GM21528 (cell line): ENCODE measurements around the gene MAPK14.

Experiments used
- ATAC-seq: cut with Tn5 transposase; IDR thresholded peaks from one replicate; pipeline ENCODE4 v1.9.1; 2021; ENCODE audit warnings: mild to moderate bottlenecking, moderate library complexity; ENCODE audit not compliant: unreplicated experiment, low FRiP score

MAPK14 gene

DNA sequence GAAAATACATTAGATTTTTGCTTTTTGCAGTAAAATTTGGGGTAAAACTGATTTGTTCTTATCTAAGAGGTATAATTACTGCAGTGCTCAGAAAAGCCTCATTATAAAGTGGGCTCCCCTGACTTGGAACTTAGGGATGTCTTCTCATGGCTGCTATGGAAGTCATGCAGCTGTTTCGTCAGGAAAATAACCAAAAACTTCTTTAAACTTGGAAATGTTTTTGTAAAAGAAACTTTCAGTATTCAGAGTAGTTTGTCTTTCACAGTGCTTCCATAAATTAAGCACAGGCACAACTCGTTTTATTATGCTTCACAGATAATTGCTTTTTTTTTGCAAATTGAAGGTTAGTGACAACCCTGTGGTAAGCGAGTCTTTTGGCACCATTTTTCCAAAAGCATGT, 6.8 kb downstream of the MAPK14 start:
- no peak for ATAC-seq

DNA sequence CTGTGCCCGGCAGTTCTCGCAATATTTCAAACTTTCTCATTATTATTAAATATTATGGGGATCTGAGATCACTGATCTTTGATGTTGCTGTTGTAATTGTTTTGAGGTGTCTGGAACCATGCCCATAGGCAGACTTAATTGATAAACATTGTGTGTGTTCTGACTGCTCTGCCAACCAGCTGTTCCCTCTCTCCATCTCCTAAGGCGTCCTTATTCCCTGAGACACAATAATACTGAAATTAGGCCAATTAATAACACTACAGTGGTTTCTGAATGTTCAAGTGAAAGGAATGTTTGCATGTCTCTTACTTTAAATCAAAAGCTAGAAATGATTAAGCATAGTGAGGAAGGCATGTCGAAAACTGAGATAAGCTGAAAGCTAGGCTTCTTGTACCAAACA, 7.6 kb downstream of the MAPK14 start:
- ATAC-seq = no peak

DNA sequence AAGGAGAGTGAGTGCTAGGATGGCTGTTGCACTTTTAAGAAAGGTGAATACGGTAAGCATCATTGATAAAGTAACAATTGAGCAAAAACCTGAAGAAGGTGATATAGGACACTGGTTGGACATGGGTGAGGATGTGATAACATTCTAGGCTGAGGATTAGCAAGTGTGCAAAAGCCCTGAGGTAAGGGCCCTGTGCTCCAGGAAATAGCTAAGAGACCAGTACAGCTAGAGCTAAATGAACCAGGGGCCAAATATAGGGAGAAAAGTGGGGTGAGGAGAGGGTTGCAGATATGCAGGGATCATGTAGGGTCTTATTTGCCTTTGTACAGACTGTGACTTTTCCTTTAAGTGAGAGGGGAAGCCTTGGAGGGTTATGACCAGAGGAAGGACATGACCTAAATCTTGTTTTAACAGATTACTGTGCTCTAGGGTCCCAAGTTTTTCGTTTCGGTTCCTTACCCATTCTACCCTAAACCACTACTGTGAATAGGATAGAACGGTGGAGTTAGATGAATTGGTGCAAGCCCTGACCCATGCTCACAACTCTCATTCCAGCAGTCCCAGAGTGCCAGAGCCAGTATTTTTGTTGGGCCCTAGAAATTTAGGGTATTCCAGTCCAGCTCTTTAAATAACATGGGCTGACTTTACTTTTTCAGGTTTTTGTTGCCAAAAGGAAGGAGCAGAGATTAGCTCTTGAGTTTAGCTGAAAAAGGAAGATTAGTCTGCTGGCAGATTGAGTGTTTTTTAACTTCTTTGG, 10.7 kb downstream of the MAPK14 start:
- ATAC-seq = no peak

DNA sequence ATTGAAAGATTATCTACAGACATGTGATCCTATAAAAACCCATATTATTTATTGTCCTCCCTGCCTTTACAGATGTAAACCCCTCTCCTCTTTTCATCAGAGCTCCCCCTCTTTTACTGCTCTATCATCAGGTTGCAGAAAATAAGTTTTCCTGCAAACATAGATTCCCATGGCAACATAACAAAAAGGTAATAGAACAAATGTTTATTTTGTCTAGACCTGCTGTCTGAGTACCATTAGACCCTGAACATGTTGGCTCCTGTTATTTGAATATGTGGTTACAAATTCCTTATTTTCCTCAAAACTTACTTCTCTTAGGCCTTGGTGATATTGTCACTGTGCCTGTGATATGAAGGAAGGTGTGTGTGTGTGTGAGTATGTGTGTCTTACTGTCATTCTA, 11.5 kb downstream of the MAPK14 start:
- no peak for ATAC-seq

DNA sequence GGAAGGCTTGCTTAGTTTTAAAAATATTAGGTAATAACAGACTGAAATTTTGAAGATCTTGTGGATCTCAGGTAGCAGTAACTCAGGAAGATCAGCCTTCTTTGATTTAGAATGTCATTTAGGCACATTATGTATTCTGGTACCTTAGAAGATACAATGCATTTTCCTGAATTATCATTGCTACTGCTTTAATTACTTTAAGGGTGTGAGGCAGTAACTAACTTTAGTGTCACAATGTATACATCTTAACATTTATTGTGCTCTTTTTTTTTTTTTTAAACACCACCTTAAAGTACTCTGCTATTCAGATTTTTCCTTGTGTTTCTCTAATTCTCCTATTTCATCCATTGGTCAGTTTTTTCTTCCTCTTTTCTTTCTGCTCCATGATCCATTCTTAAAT, 13.3 kb downstream of the MAPK14 start:
- ATAC-seq = no peak

DNA sequence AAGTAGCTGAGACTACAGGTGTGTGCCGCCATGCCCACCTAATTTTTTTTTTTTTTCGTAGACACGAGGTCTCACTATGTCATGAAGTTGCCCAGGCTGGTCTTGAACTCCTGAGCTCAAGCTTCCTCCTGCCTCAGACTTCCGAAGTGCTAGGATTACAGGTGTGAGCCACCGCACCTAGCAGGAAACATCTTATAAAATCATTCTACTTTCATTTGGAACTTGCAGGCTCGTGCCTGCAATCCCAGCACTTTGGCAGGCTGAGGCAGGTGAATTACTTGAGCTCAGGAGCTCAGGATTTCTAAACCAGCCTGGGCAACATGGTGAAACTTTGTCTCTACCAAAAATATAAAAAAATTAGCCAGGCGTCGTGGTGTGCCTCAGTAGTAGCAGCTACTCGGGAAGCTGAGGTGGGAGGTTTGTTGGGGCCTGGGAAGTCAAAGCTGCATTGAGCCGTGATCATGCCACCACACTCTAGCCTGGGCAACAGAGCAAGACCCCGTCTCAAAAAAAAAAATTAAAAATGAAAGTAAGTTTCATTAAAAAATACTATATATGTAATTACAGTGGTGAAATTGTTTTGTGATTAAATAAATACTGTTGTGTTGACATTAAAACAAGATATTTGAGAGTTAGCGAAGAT, 15.1 kb downstream of the MAPK14 start:
- ATAC-seq = no peak

DNA sequence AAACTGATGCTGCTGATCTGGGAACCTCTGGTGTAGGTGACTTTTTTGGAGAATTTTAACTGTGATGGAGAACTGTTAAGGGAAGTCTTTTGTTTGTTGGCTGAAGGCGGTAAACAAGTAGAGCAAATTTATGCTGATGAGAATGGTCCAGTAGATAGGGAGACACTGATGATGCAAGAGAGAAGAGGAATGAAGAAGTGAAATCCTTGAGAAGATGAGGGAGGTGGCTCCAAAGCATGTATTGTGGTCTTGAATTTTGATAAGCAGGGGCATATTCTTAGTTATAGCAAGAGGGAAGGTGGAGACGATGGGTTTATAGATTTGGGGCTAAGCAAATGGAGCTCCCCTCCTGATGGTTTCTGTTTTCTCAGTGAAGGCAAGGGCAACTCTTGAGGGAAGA, 22.0 kb downstream of the MAPK14 start:
- no peak for ATAC-seq

DNA sequence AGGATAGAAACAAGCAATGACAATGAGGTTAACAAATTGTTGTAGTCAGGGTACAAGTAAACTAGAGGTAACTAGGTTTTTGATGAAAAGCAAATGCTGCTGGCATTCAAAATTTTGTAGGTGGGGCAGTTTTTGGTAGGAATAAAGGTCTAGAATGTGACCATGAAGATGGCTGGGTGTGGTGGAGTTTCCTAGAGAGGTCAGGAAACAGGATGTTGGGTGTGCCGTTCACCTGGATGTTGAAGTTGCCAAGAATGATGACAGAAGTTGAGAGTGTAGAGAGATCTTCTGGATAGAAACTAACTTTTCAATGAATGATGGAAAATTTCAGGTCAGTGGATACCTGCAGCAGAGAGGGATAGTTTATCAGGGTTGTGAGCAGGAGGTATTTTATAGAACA, 22.7 kb downstream of the MAPK14 start:
- ATAC-seq = no peak

DNA sequence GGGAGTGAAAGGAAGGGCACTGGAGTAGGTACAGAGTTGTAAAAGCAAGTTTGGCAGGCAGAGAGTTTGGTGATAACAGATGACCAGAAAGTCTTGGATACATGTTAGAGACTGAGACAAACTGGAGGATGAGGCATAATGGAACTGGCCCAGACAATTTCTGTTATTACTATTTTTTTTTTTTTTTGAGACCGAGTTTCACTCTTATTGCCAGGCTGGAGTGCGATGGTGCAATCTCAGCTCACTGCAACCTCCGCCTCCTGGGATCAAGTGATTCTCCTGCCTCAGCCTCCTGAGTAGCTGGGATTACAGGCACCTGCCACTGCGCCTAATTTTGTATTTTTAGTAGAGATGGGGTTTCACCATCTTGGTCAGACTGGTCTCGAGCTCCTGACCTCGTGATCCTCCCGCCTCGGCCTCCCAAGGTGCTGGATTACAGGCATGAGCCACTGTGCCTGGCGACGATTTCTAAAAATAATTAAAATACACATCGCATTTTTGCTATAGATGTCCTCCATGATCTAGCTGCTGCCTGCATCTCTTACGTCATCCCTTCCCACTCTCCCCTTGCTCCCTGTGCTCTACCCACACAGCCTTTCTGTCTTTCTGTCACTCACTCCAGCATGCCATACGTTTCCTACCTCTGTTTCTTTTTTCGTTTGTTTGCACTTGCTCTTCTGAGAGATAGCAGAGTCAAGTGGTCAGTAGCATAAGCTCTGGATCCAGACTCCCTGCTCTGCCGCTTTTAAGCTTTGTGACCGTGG, 23.5 kb downstream of the MAPK14 start:
- no peak for ATAC-seq

DNA sequence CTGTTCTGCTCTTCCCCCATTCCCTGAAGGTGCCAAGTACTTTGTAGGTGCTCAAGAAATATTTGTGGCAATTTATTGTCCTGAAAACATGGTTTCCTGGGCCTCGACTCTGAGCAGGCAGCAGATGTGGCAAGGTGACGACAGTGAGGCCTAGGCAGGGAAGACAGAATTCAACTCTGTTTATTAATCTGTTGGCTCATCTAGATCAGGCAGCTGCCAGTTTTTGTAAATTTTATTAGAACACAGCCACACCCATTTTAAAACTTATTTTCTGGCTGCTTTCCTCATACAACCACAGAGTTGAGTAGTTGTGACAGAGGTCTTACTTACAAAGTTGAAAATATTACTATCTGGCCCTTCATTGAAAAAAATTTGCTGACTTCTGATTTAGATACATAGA, 24.5 kb downstream of the MAPK14 start:
- ATAC-seq = no peak

DNA sequence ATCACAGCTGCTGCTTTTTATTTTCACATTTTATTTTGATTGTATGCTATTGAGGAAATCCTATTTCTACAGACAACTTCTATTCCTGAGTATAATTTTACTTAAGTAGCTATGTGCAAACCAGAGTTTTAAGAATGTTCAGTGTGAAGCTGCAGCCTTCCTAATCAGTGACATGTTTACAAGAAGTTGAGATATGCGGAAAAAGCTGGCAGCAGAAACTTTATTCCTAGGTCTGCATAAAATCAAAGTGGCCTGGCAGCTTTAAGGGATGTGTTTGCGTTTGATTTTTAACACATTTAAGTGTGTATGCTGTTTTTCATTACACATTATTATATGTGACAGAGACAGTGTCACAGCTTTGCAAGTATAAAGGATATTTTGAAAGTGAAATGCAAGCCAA, 26.3 kb downstream of the MAPK14 start:
- ATAC-seq = no peak

DNA sequence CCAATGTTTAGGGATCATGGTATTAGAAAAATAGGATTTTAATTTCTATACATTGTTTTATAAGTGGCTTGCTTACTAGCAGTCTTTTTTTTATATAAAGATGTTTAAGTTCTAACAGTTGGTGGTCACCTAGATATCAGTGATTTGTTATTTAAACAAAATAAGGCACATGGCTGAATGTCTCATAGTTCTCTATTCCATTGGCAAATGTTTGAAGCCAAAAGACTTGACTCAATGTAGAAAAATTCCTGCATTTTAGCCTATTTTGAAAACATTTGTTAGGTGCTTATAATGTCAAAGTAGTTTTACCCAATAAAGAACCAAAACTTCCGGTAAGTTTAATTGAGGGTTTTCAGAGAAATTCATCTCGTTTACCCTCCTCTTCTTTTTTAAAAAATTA, 26.8 kb downstream of the MAPK14 start:
- ATAC-seq = no peak

DNA sequence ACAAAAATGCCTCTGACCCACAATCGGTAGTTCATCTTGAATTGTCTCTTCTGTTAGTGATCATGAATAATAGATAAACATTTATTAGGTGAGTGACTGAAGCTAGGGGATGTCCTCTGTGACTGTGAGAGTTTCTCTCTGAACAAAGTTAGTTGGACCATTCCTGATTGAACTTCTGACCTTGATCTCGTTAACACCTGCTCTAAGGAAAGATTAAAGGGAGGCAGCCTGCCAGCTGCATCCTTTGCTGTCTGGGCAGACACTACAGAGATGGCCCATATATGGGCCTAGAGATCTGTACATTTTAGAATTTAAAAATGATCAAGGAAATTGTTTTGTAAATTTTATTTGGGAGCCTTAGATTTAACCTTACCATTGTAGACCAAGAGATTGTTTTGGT, 27.3 kb downstream of the MAPK14 start:
- ATAC-seq = no peak

DNA sequence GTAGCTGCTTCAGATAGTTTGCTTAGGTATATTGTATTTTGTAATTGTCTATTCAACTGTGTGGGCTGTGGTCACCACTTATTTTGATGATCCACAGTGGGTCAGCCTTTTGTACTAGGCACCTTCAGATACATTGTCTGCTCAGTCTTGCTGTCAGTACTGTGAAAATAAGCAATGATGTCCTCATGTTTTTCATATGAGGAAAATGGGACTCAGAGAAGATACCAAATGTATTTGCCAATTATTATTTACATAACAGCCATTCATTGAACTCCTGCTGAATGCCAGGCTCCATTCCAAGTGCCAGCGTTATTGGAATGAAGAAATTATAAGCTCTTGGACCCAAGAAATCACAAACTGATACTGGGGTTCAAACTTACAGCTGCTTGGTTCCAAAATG, 28.6 kb downstream of the MAPK14 start:
- no peak for ATAC-seq

DNA sequence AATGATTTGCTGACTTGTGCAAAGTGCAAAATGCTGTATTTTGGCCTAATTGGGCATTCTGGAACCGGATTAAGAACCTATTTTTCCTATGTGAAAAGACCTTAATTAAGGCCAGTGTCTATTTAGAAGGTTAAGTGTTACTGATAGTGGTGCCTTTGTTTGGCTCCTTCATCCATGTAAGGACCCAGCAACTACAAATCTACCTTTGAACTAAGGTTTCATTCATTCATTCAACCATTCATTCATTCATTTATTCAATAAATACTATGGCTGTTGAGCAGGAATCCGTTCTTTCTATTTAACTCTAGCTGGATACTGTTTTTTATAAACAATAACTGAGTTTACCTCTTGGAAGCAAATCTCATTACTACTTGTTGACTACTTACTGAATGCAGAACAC, 33.6 kb downstream of the MAPK14 start:
- no peak for ATAC-seq

DNA sequence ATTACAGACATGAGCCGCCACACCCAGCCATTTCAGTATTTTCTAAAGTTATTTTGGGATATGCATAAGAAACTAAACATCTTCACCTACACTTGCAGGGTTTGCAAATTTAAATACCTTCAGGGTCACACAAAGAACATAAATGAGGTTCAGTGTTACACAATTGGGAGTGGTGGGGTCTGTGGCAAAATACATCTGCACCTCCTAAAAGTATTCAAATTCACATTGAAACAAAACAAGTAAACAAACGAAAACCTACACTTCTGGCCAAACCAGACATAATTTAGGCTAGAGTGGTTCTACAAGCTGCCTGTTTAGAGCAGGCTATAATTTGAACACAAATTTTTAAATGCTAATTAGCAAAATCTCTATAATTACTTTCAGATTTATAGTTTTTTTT, 34.6 kb downstream of the MAPK14 start:
- ATAC-seq = no peak

DNA sequence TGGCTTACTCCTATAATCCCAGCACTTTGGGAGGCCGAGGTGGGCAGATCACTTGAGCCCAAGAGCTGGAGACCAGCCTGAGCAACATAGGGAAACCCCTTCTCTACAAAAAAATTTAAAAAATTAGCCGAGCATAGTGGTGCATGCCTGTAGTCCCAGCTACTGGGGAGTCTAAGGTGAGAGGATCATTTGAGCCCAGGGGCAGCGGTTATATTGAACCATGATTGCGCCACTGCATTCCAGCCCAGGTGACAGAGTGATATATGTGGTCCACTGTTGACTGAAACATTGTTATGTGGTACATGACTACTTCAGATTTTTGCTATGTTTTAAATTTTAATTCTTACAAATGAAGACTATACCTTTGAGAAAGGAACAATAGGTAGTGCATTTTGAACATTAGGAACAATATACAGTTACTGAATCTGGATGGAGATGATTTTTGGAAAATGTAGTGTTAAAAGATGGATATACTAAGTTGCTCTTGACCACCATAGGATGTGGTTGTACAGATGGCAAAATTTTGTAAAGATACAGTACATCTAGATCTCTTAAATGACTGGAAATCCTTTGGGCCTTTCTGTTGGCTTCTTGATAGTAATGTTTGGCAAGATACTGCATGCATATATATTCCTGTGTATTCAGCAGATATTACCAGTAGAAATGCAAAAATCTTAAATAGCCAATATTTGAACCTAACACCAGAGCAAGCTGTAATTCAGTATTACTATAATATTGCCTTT, 35.9 kb downstream of the MAPK14 start:
- ATAC-seq = no peak

DNA sequence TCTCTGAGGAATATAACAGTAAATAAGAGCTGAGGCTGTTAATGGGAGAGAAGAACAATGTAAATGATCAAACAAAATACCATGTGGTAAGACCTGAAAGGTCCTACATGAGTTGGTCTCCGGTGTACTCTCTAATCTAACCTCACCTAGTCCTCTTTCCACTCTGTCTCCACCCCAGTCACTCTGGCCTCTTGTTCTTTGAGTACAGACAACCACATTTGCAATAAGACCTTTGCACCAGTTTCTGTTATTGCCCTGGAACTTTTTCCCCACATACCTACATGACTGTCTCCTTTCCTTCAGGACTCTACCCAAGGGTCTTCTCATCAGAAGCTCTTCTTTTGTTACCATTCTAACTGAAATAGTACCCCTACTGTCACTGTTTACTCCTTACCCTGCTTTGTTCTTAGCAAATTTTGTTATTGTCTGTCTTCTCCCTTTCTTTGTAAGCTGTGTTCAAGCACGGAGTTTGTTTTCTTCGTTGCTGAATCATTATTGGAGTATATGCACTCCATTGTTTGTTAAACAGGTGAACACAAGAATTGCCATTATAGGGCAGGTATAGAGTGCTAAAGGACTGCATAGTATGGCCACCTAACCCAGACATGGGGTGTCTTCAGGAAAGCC, 37.3 kb downstream of the MAPK14 start:
- no peak for ATAC-seq

DNA sequence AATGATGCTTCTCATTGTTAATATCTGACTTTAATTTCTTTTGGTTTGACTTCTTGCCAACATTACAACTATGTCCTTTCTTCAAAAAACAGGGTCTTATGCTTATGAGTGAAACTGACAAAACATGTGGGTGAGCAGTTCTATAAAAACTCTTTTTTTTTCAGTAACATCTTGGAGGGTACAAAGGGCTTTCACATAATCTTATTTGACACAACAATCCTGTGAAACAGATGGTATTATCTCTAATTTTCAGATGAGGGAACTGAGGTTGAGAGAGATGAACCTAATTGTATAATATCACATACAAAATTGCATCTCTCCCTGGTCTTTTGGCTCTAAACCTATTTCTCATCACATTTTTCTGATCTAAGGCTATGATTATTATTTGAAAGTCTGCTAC, 38.3 kb downstream of the MAPK14 start:
- no peak for ATAC-seq

DNA sequence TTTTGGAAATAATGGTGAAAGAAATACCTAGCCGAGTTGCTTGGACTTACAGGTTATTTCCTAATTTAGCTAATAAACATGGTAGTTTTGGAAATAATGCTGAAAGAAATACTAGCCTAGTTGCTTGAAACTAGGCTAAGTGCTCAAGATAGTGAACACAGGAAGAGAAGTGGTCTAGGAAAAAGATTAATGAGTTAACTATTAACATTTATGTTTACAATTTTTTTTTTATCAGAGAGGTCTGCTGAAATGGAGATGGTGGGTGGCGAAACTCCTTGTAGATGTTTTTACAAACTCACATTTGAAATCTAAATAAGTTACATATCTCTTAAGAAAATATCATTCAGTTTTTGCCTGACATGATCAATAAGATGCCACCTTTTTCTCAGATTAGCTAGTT, 39.2 kb downstream of the MAPK14 start:
- no peak for ATAC-seq
